Measurements from ENCODE around the gene TCF7L2. TPM values are rescaled to one million over a fixed set of nuclear protein-coding genes. Genes with fewer than 3 reads are reported as not detected.
"Not testable (repeated sequence)": the region's sequence is repeated elsewhere in the genome, so short reads cannot be mapped to it uniquely, and the experiment has no call there.

TCF7L2 gene
- total RNA-seq, 6 experiments from 2014 or later: 14.6 to 18.1 (median 16.2) TPM

- TF ChIP-seq CTCF (IDR thresholded peaks at IDR 0.05): no peak
- Mint-ChIP-seq H3K27ac (no peak overlapping the region), H3K4me1 (ENCODE audit: low read depth) (peaks cover 43% of the 10 kb centered on the region), H3K27me3 (ENCODE audit: insufficient read depth) (peaks cover 6% of the 10 kb centered on the region; the same call in 1 of the 2 replicates), H3K4me3 (no peak overlapping the region), H3K9me3 (no peaks in the 10 kb centered on the region), H3K36me3 (ENCODE audit: low read depth) (peaks cover 6% of the 10 kb centered on the region; the same call in 1 of the 2 replicates)
- no peak for DNase-seq
These were observed 158.9 kb downstream of the TCF7L2 start for GRCh38 chr10:113108948-113109347.

DNA sequence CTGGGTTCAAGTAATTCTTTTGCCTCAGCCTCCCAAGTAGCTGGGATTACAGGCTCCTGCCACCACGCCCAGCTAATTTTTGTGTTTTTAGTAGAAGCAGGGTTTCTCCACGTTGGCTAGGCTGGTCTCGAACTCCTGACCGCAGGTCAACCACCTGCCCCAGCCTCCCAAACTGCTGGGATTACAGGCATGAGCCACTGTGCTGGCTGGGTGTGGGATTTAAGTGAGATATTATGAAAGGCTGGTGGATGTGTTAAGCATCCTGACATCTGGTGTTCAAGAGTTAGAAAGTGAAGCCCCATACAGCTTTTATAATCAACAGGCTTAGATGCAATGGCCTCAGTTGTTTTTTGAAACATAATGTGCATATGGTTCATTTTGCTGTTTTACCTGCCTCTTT lies 159.4 kb downstream of the TCF7L2 start:
- not testable (repeated sequence) for H3K9me3 Mint-ChIP-seq, H3K4me3 Mint-ChIP-seq
- peaks cover 37% of the 10 kb centered on the region for H3K4me1 Mint-ChIP-seq (ENCODE audit: low read depth)

GRCh38 chr10:113111260-113111659 lies 161.2 kb downstream of the TCF7L2 start:
- DNase-seq: no peak
- no peaks in the 10 kb centered on the region for H3K9me3 Mint-ChIP-seq
- no peak for TF ChIP-seq CTCF (IDR thresholded peaks at IDR 0.05)
- peaks cover 6% of the 10 kb centered on the region; the same call in 1 of the 2 replicates for H3K27me3 Mint-ChIP-seq (ENCODE audit: insufficient read depth)
- no peak overlapping the region for H3K27ac Mint-ChIP-seq
- peaks cover 6% of the 10 kb centered on the region; the same call in 1 of the 2 replicates for H3K36me3 Mint-ChIP-seq (ENCODE audit: low read depth)
- peaks cover 23% of the 10 kb centered on the region for H3K4me1 Mint-ChIP-seq (ENCODE audit: low read depth)
- no peak overlapping the region for H3K4me3 Mint-ChIP-seq

More for the DNA sequence above, 159.4 kb downstream of the TCF7L2 start:
- not testable (repeated sequence) for H3K27me3 Mint-ChIP-seq (ENCODE audit: insufficient read depth); DNase-seq; H3K36me3 Mint-ChIP-seq (ENCODE audit: low read depth); H3K27ac Mint-ChIP-seq

DNA sequence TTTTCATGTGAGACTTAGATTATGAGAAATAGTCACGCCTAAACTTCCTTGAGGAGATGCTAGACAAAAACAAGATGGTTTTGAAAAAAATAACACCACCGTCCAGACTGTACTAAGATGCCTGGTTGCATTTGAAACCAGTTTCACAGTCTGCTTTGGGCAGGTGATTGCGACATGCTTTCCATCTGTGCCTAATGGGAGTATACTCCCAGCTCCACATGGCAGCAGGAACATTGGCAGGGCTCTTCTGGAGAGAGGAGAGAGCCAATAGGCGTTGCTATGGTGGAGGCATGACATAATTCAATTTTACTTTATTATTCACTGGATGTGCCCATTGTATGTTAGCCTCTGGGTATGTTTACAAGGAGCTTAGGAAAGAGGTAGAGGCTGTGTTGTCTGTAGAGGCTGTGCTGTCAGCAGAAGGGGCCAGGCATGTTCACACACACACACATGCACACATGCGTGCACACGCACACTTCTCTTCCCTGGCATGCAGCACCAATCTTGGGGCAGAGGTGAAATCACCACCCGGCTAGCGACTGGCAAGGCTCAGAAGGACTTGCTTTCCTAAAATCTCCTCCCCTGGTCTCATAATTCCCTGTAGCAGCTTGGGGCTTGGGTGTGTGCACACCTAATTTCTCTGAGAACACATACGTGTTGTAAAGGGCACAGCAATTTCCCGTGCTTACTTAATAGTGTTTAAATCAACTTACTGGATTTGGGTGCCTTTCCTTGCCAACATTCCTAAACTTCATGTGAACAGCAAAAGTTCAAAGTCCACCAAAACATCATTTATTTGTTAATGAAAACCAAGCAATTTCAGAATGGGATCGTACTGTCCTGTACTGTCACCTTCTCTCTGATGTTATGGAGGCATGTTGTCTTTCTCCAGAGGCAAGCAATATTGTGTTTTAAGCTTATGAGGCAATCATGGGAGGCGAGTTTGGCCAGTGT lies 162.1 kb downstream of the TCF7L2 start:
- Mint-ChIP-seq H3K4me1 (ENCODE audit: low read depth) (peaks cover 14% of the 10 kb centered on the region), H3K9me3 (no peaks in the 10 kb centered on the region), H3K4me3 (no peak overlapping the region), H3K27me3 (ENCODE audit: insufficient read depth) (peaks cover 6% of the 10 kb centered on the region; the same call in 1 of the 2 replicates), H3K27ac (no peak overlapping the region), H3K36me3 (ENCODE audit: low read depth) (no peaks in the 10 kb centered on the region)
- DNase-seq: no peak
- TF ChIP-seq CTCF (IDR thresholded peaks at IDR 0.05): no peak

DNA sequence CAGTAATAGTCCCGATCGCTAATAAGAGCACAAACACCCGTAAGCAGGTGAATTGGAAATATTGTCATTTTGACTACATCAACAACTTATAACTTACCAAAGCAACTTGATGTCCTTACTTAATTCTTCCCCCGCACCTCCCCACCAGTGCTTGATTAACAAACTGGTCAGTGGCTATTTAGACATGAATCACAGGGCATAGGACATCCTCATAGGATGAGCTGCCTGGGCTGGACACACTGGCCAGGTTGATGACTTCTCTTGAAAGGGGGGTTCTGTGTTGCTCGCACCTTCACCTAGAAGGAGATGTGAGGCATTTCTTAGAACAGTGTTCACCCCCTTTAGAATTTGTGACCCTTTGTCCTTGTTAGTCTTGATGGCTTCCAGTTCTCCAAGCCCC lies 163.2 kb downstream of the TCF7L2 start:
- DNase-seq: no peak
- no peak for TF ChIP-seq CTCF (IDR thresholded peaks at IDR 0.05)
- H3K4me1 Mint-ChIP-seq (ENCODE audit: low read depth): peaks cover 14% of the 10 kb centered on the region
- H3K9me3 Mint-ChIP-seq: no peaks in the 10 kb centered on the region
- no peaks in the 10 kb centered on the region for H3K36me3 Mint-ChIP-seq (ENCODE audit: low read depth)
- no peak overlapping the region for H3K4me3 Mint-ChIP-seq
- peaks cover 5% of the 10 kb centered on the region; the same call in 1 of the 2 replicates for H3K27me3 Mint-ChIP-seq (ENCODE audit: insufficient read depth)
- H3K27ac Mint-ChIP-seq: no peak overlapping the region

- no peak for DNase-seq
- no peak for TF ChIP-seq CTCF (IDR thresholded peaks at IDR 0.05)
- peaks cover 2% of the 10 kb centered on the region; the same call in 1 of the 2 replicates for H3K27me3 Mint-ChIP-seq (ENCODE audit: insufficient read depth)
- no peaks in the 10 kb centered on the region for H3K36me3 Mint-ChIP-seq (ENCODE audit: low read depth)
- H3K9me3 Mint-ChIP-seq: no peaks in the 10 kb centered on the region
- H3K4me3 Mint-ChIP-seq: no peak overlapping the region
- no peak overlapping the region for H3K27ac Mint-ChIP-seq
- H3K4me1 Mint-ChIP-seq (ENCODE audit: low read depth): peaks cover 14% of the 10 kb centered on the region
These were observed 163.9 kb downstream of the TCF7L2 start for GRCh38 chr10:113113918-113114317.

Measured in HFFc6 (cell line).